Measurements from ENCODE around the gene LEO1. TPM values are rescaled to one million over a fixed set of nuclear protein-coding genes. Genes with fewer than 3 reads are reported as not detected.
"Not testable (repeated sequence)": the region's sequence is repeated elsewhere in the genome, so short reads cannot be mapped to it uniquely, and the experiment has no call there.

LEO1 gene
- total RNA-seq, 2 experiments from 2014 or later = 26.5 to 28.3 TPM

DNA sequence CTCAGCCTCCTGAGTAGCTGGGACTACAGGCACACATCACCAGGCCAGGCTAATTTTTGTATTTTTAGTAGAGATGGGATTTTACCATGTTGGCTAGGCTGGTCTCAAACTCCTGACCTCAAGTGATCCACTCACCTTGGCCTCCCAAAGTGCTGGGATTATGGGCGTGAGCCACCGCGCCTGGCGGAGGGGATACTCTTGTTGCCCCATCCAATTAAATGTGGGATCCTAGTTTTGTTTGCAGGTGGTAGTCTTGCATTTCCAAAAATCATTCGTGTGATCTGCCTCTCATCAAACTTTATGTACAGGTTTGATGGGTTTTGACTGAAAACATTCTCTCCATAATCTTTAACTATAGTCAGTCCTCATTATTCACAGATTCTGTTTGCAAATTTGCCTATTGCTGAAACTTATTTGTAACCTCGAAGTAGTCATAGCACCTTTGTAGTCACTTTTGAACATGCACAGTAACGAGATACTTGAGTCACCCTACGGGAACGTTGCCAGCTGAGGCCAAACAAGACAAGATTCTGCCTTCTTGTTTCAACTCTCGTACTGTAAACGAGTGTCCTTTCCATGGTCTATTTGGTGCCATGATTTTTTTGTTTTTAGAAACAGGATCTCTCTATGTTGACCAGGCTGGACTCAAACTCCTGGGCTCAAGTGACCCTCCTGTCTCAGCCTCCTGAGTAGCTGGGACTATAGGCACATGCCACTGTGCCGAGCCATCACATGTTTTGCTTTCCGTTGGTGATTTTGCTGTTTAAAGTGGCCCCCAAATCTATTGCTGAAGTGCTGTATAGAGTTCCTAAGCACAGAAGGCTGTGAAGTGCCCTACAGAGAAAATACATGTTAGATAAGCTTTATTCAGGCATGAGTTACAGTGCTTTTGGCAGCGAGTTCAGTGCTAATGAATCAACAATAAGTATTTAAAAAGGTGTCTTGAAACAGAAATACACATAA lies 39.3 kb upstream of the LEO1 start:
- Mint-ChIP-seq H3K27ac (no peak overlapping the region), H3K36me3 (no peaks in the 10 kb centered on the region), H3K4me1 (peaks cover 34% of the 10 kb centered on the region), H3K4me3 (no peak overlapping the region), H3K9me3 (no peaks in the 10 kb centered on the region), H3K27me3 (no peaks in the 10 kb centered on the region)
- POLR2A ChIA-PET = no interaction called here
- DNase-seq (no peak), ATAC-seq (ENCODE audit: low read depth) (no peak)

GRCh38 chr15:52008698-52009434 lies 37.3 kb upstream of the LEO1 start:
- no peaks in the 10 kb centered on the region for H3K27me3 Mint-ChIP-seq
- no peaks in the 10 kb centered on the region for H3K36me3 Mint-ChIP-seq
- no peaks in the 10 kb centered on the region for H3K9me3 Mint-ChIP-seq
- POLR2A ChIA-PET = no interaction called here
- no peak overlapping the region for H3K27ac Mint-ChIP-seq
- H3K4me1 Mint-ChIP-seq = peaks cover 33% of the 10 kb centered on the region
- DNase-seq = no peak
- no peak overlapping the region for H3K4me3 Mint-ChIP-seq
- no peak for ATAC-seq (ENCODE audit: low read depth)

- Mint-ChIP-seq H3K9me3 (no peaks in the 10 kb centered on the region), H3K27me3 (no peaks in the 10 kb centered on the region), H3K4me3 (no peak overlapping the region), H3K4me1 (peaks cover 28% of the 10 kb centered on the region), H3K27ac (no peak overlapping the region), H3K36me3 (no peaks in the 10 kb centered on the region)
- POLR2A ChIA-PET = no interaction called here
- ATAC-seq (ENCODE audit: low read depth) (no peak), DNase-seq (no peak)
Measured at GRCh38 chr15:52008359-52008697, 36.8 kb upstream of the LEO1 start.

DNA sequence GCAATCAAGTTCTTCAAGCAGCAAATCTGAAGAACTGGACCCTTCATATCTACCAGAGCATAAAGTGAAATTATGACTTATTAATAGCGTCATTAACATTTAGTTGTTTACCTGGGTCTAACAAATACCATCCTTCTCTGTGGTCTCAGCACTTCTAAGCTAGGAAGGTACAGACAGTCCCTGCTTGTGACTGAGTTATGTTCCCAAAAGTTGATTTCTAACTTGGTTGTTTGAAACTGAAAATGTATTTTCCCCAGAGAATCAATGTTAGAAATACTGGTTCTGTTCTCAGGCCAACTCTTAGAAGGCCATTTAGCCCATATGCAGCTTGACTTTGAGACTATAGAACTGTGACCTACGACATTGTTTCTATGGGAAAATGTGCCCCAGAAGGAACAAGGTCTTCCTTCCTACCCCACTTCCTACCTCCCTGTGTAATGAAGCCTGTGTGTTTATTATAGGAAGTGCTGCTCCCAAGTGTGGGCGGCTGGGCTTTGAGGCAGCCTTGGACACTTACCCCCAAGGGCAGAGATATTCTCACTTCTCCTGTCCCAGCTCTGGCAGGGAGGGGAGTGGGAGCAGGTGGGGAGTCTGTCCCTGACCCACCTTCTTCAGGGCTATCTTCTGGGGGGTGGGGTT lies 35.2 kb upstream of the LEO1 start:
- POLR2A ChIA-PET = interaction anchor here (0.7 to 0.8 kb wide), 2 partner anchors 11 to 30 kb away, joined by 3 to 4 read pairs; no protein-coding TSS in a partner anchor
- H3K9me3 Mint-ChIP-seq = no peaks in the 10 kb centered on the region
- no peak overlapping the region for H3K4me3 Mint-ChIP-seq
- no peaks in the 10 kb centered on the region for H3K27me3 Mint-ChIP-seq
- ATAC-seq (ENCODE audit: low read depth) = no peak
- no peak for DNase-seq
- peaks cover 18% of the 10 kb centered on the region for H3K4me1 Mint-ChIP-seq
- H3K36me3 Mint-ChIP-seq = peaks cover 2% of the 10 kb centered on the region
- H3K27ac Mint-ChIP-seq = no peak overlapping the region

- POLR2A ChIA-PET = no interaction called here
- ATAC-seq (ENCODE audit: low read depth) (peak; percentile 58), DNase-seq (no peak)
- Mint-ChIP-seq H3K4me1 (peaks cover 18% of the 10 kb centered on the region), H3K4me3 (peak overlapping the region; percentile 2), H3K9me3 (no peaks in the 10 kb centered on the region), H3K36me3 (peaks cover 2% of the 10 kb centered on the region), H3K27me3 (no peaks in the 10 kb centered on the region), H3K27ac (no peak overlapping the region)
Measured at GRCh38 chr15:52005748-52006701, 34.4 kb upstream of the LEO1 start.

GRCh38 chr15:52004806-52005205 lies 33.2 kb upstream of the LEO1 start:
- H3K9me3 Mint-ChIP-seq = no peaks in the 10 kb centered on the region
- peaks cover 18% of the 10 kb centered on the region for H3K4me1 Mint-ChIP-seq
- H3K4me3 Mint-ChIP-seq = no peak overlapping the region
- POLR2A ChIA-PET = no interaction called here
- no peaks in the 10 kb centered on the region for H3K27me3 Mint-ChIP-seq
- no peak overlapping the region for H3K27ac Mint-ChIP-seq
- ATAC-seq (ENCODE audit: low read depth) (no peak), DNase-seq (no peak)
- peaks cover 2% of the 10 kb centered on the region for H3K36me3 Mint-ChIP-seq

DNA sequence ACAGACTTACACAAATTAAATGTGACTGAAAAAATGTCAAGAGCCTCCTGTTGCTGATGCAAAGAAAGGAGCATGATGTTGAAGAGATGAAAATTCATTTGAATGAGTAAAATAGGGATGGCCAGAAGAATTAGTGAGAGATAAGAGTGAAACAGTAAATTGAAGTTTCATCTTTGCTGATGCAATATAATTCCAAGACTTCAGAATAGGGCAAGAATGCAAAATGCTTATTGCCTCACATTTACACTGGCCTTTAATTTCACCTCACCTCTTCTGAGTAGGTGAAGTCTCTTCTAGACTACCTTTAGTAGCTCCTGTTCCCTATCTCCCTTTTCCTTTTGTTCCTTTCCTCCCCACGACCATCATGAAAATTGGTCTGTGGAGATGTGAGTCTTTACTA lies 32.1 kb upstream of the LEO1 start:
- no peaks in the 10 kb centered on the region for H3K27me3 Mint-ChIP-seq
- POLR2A ChIA-PET = no interaction called here
- peaks cover 12% of the 10 kb centered on the region for H3K4me1 Mint-ChIP-seq
- DNase-seq (no peak), ATAC-seq (ENCODE audit: low read depth) (no peak)
- no peak overlapping the region for H3K4me3 Mint-ChIP-seq
- H3K9me3 Mint-ChIP-seq = no peaks in the 10 kb centered on the region
- H3K36me3 Mint-ChIP-seq = peaks cover 2% of the 10 kb centered on the region
- no peak overlapping the region for H3K27ac Mint-ChIP-seq

DNA sequence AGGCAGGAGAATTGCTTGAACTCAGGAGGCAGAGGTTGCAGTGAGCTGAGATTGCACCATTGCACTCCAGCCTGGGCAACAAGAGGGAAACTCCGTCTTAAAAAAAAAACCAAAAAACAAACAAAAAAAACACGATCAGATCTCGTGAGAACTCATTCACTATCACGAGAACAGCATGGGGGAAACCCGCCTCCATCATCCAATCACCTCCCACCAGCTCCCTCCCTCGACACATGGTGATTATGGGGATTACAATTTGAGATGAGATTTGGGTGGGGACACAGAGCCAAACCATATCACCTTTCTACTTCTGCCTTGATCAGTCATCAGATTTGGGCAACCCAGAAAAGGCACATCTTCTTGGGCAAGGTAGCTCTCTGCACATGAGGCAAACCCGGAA lies 31.5 kb upstream of the LEO1 start:
- POLR2A ChIA-PET = interaction anchor here (0.6 to 0.9 kb wide), 2 partner anchors 17 to 20 kb away, joined by 3 read pairs; no protein-coding TSS in a partner anchor
- H3K9me3 Mint-ChIP-seq; H3K4me1 Mint-ChIP-seq; ATAC-seq (ENCODE audit: low read depth); H3K36me3 Mint-ChIP-seq; H3K27ac Mint-ChIP-seq; H3K4me3 Mint-ChIP-seq; DNase-seq; H3K27me3 Mint-ChIP-seq: not testable (repeated sequence)

GRCh38 chr15:52002351-52002750 lies 30.8 kb upstream of the LEO1 start:
- ATAC-seq (ENCODE audit: low read depth) (no peak), DNase-seq (no peak)
- POLR2A ChIA-PET = interaction anchor here (0.9 kb wide), 1 partner anchor 18 kb away, joined by 3 read pairs; no protein-coding TSS in a partner anchor
- Mint-ChIP-seq H3K36me3 (peaks cover 2% of the 10 kb centered on the region), H3K27me3 (no peaks in the 10 kb centered on the region), H3K4me3 (no peak overlapping the region), H3K27ac (peak overlapping the region; percentile 60), H3K9me3 (no peaks in the 10 kb centered on the region), H3K4me1 (peaks cover 4% of the 10 kb centered on the region)

DNA sequence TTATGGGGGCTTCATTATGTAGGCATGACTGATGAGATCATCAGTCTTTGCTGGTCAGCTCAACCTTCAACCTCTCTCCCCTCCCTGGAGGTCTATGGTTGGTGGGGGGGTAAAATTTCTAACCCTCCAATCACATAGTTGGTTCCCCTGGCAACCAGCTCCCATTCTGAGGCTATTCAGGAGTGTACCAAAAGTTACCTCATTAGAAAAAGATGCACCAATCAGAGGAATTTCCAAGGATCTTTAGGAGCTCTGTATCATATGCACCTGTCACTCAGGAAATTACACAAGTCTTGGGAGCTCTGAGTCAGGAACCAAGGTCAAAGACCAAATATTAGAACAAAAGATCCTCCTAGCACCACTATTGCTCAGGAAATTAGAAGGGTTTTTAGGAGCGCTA lies 21.4 kb upstream of the LEO1 start:
- DNase-seq = no peak
- POLR2A ChIA-PET = no interaction called here
- no peak for ATAC-seq (ENCODE audit: low read depth)
- Mint-ChIP-seq H3K9me3 (no peaks in the 10 kb centered on the region), H3K4me3 (no peak overlapping the region), H3K4me1 (no peaks in the 10 kb centered on the region), H3K27ac (no peak overlapping the region), H3K36me3 (no peaks in the 10 kb centered on the region), H3K27me3 (no peaks in the 10 kb centered on the region)

- Mint-ChIP-seq H3K4me1 (no peaks in the 10 kb centered on the region), H3K4me3 (no peak overlapping the region), H3K36me3 (no peaks in the 10 kb centered on the region), H3K27me3 (no peaks in the 10 kb centered on the region), H3K9me3 (no peaks in the 10 kb centered on the region), H3K27ac (no peak overlapping the region)
- no peak for DNase-seq
- no peak for ATAC-seq (ENCODE audit: low read depth)
- POLR2A ChIA-PET = no interaction called here
Measured at GRCh38 chr15:51991141-51991540, 19.6 kb upstream of the LEO1 start.

DNA sequence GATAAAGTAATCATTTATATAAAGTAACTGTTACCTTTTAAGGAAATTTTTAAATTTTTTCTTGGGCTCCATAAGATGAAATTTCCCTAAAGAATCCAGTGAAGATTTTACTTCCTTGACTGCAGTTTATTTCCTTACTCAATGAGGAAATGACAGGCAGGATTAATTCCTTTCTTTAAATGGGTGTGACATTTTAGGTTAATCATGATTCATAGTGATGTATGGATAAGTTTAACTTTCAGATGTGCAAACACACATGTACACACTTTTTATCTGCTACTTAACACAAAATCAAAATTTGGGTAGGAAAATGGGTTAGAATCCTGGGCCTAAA lies 11.2 kb upstream of the LEO1 start:
- Mint-ChIP-seq H3K27me3 (no peaks in the 10 kb centered on the region), H3K27ac (no peak overlapping the region), H3K4me3 (no peak overlapping the region), H3K36me3 (no peaks in the 10 kb centered on the region), H3K9me3 (peaks cover 1% of the 10 kb centered on the region), H3K4me1 (peaks cover 14% of the 10 kb centered on the region)
- POLR2A ChIA-PET = no interaction called here
- no peak for ATAC-seq (ENCODE audit: low read depth)
- DNase-seq = no peak

Measured in activated naive CD8-positive, alpha-beta T cell treated with anti-CD3 and anti-CD28 coated beads, Interleukin-2, amount 10 ng/mL, durations not matched to agents 7 days and 5 days (primary cell).